Esophagus squamous epithelium (tissue), 5 donors: ENCODE results near the gene SUPT20H. TPM values are rescaled to one million over a fixed set of nuclear protein-coding genes. Genes with fewer than 3 reads are reported as not detected.

Experiments used
- DNase-seq: peaks from one replicate; lab custom pipeline; 2025; lab: John Stamatoyannopoulos, UW
- H3K27ac ChIP-seq, 4 donors: fragments of 200-600 bp; sonication (generic); one replicate each; pipeline ENCODE4 v1.5.1; 2016 to 2019; ENCODE audit warnings: mild to moderate bottlenecking in 1 of 4
- H3K27me3 ChIP-seq, 4 donors: fragments of 200-600 bp; sonication (generic); 1 replicate in 3 of 4; 2 replicates in 1 of 4; pipeline versions ENCODE4 v1.5.1 to v1.6.0; 2017 to 2021; ENCODE audit warnings: antibody characterized with exemption in 1 of 4
- H3K36me3 ChIP-seq, 3 donors: fragments of 200-600 bp; sonication (generic); one replicate each; pipeline ENCODE4 v1.5.1; 2016 to 2019
- H3K4me1 ChIP-seq, 3 donors: fragments of 200-600 bp; sonication (generic); one replicate each; pipeline ENCODE4 v1.5.1; 2017 to 2019
- H3K4me3 ChIP-seq, 4 donors: fragments of 200-600 bp; sonication (generic); 1 replicate in 3 of 4; 2 replicates in 1 of 4; pipeline ENCODE4 v1.5.1; 2016 to 2019; ENCODE audit warnings: mild to moderate bottlenecking in 2 of 4, moderate library complexity in 1 of 4
- H3K9me3 ChIP-seq, 3 donors: fragments of 200-600 bp; sonication (generic); one replicate each; pipeline ENCODE4 v1.5.1; 2016 to 2019
- CTCF ChIP-seq, 6 experiments: fragments of 450-650 bp in 4 of 6; fragments of 200-600 bp in 2 of 6; sonication (generic) in 2 of 6; IDR thresholded peaks; one replicate each; pipeline ENCODE4 v1.5.1; 2016 to 2019; ENCODE audit warnings: antibody characterized with exemption in 6 of 6, mild to moderate bottlenecking in 4 of 6, moderate library complexity in 4 of 6
- POLR2A ChIP-seq, 4 donors: fragments of 450-650 bp; IDR thresholded peaks; one replicate each; pipeline ENCODE4 v1.6.1; 2017; ENCODE audit warnings: antibody characterized with exemption in 4 of 4, mild to moderate bottlenecking in 4 of 4, moderate library complexity in 3 of 4
- WGBS, 2 donors: methylation state at CpG; one replicate each; pipeline ENCODE4 v1.1.5; 2018; 5-methylcytosine and 5-hydroxymethylcytosine counted together
- intact Hi-C: fragments of 100-400 bp; cut with DNase I; formaldehyde crosslinking; loops from one replicate; pipeline ENCODE4 v1.15.0; 2022
- total RNA-seq, 4 donors: library from RNA; depleted of rRNA; stranded (reverse); fragments of >200 nt; gene quantifications; one replicate each; pipeline ENCODE4 v1.1.0, GENCODE V29; 2016
- donor health status: DM: yes; HTN: yes; CAD: no.

The SUPT20H gene
- total RNA-seq, 4 donors from 2014 or later = 18.1 to 40.2 (median 27.1) TPM

- TF ChIP-seq CTCF (IDR thresholded peaks at IDR 0.05) (no peak), POLR2A (IDR thresholded peaks at IDR 0.05) (no peak)
- 39 to 63% methylated on average over 1 of the region's 1 CpG for WGBS, 2 donors
Measured at GRCh38 chr13:37049810-37050209, 9.7 kb downstream of the SUPT20H start.

GRCh38 chr13:37047846-37048245 lies 11.6 kb downstream of the SUPT20H start:
- H3K4me1 ChIP-seq = no peaks in the 10 kb centered on the region
- intact Hi-C loops = loop anchor here (5.0 kb wide), 1 partner anchor 46 kb away; the partner anchor contains the start of gene EXOSC8
- 88% methylated on average over 3 of the region's 3 CpGs for WGBS, 2 donors
- H3K27ac ChIP-seq = no peak overlapping the region
- no peaks in the 10 kb centered on the region for H3K9me3 ChIP-seq
- no peaks in the 10 kb centered on the region for H3K27me3 ChIP-seq
- H3K36me3 ChIP-seq = peaks cover 0 to 76% (median 5%) of the 10 kb centered on the region in 3 donors
- DNase-seq = no peak
- no peak overlapping the region for H3K4me3 ChIP-seq
- TF ChIP-seq CTCF (IDR thresholded peaks at IDR 0.05) = no peak
- no peak for TF ChIP-seq POLR2A (IDR thresholded peaks at IDR 0.05)

More at GRCh38 chr13:37049810-37050209, 9.7 kb downstream of the SUPT20H start:
- intact Hi-C loops = loop anchor here (5.0 kb wide), 1 partner anchor 48 kb away; the partner anchor contains the start of gene EXOSC8
- Histone ChIP-seq H3K27me3 (no peaks in the 10 kb centered on the region), H3K36me3 (peaks cover 0 to 56% (median 5%) of the 10 kb centered on the region in 3 donors), H3K27ac (no peak overlapping the region), H3K4me1 (no peaks in the 10 kb centered on the region), H3K4me3 (no peak overlapping the region), H3K9me3 (no peaks in the 10 kb centered on the region)
- DNase-seq = no peak

GRCh38 chr13:37047032-37047431 lies 12.5 kb downstream of the SUPT20H start:
- H3K4me3 ChIP-seq = no peak overlapping the region

GRCh38 chr13:37046062-37046461 lies 13.4 kb downstream of the SUPT20H start:
- no peak for TF ChIP-seq POLR2A (IDR thresholded peaks at IDR 0.05)
- TF ChIP-seq CTCF (IDR thresholded peaks at IDR 0.05) = no peak
- Histone ChIP-seq H3K4me3 (no peak overlapping the region), H3K27me3 (no peaks in the 10 kb centered on the region), H3K9me3 (no peaks in the 10 kb centered on the region), H3K27ac (no peak overlapping the region), H3K36me3 (peaks cover 5 to 93% (median 10%) of the 10 kb centered on the region in 3 donors), H3K4me1 (no peaks in the 10 kb centered on the region)
- 89 to 100% methylated on average over 1 of the region's 1 CpG for WGBS, 2 donors
- no peak for DNase-seq
- intact Hi-C loops = loop anchor here (5.0 kb wide), 1 partner anchor 44 kb away; the partner anchor contains the start of gene EXOSC8

More at GRCh38 chr13:37047032-37047431, 12.5 kb downstream of the SUPT20H start:
- H3K27me3 ChIP-seq = no peaks in the 10 kb centered on the region
- DNase-seq = no peak
- no peak for TF ChIP-seq CTCF (IDR thresholded peaks at IDR 0.05)
- no peak for TF ChIP-seq POLR2A (IDR thresholded peaks at IDR 0.05)
- no peaks in the 10 kb centered on the region for H3K9me3 ChIP-seq
- H3K36me3 ChIP-seq = peaks cover 4 to 84% (median 5%) of the 10 kb centered on the region in 3 donors
- 85% methylated on average over 2 of the region's 2 CpGs for WGBS, 2 donors
- intact Hi-C loops = loop anchor here (5.0 kb wide), 1 partner anchor 45 kb away; the partner anchor contains the start of gene EXOSC8
- H3K27ac ChIP-seq = no peak overlapping the region
- no peaks in the 10 kb centered on the region for H3K4me1 ChIP-seq

- H3K4me3 ChIP-seq = no peak overlapping the region
- DNase-seq = no peak
- H3K9me3 ChIP-seq = no peaks in the 10 kb centered on the region
- no peaks in the 10 kb centered on the region for H3K4me1 ChIP-seq
- TF ChIP-seq CTCF (IDR thresholded peaks at IDR 0.05) (no peak), POLR2A (IDR thresholded peaks at IDR 0.05) (no peak)
- no peak overlapping the region for H3K27ac ChIP-seq
- peaks cover 0 to 100% (median 20%) of the 10 kb centered on the region in 3 donors for H3K36me3 ChIP-seq
- H3K27me3 ChIP-seq = no peaks in the 10 kb centered on the region
- intact Hi-C loops = no loop called here
Measured at GRCh38 chr13:37040789-37041188, 18.7 kb downstream of the SUPT20H start.
